GM21576 (cell line): ENCODE measurements around the gene EVI5.
"Not testable (repeated sequence)": the region's sequence is repeated elsewhere in the genome, so short reads cannot be mapped to it uniquely, and the experiment has no call there.

Experiments used
- ATAC-seq: cut with Tn5 transposase; IDR thresholded peaks from one replicate; pipeline ENCODE4 v1.9.1; 2021; ENCODE audit warnings: mild to moderate bottlenecking, moderate library complexity; ENCODE audit not compliant: unreplicated experiment

Gene EVI5

DNA sequence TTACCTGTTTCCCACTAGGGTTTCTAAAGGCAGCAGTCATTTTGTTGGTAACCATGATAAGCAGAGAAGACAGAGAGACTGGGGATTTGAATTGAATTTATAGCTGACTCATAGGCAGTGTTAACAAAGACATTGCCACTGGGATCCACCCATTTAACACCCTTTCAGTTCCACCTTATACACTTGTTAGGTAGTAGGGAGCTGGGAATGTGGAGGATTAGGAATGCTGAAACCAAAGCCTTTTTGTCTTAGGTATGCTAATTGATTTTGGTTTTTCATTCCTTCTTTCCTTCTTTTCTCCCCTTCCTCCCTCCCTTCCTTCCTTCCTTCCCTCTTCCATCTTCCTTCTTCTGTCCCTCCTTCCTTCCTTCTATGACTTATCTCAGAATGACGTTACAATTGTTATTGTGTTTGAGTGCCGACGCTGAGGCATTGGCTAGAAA is 7.5 kb upstream of the EVI5 start:
- ATAC-seq, result no peak

DNA sequence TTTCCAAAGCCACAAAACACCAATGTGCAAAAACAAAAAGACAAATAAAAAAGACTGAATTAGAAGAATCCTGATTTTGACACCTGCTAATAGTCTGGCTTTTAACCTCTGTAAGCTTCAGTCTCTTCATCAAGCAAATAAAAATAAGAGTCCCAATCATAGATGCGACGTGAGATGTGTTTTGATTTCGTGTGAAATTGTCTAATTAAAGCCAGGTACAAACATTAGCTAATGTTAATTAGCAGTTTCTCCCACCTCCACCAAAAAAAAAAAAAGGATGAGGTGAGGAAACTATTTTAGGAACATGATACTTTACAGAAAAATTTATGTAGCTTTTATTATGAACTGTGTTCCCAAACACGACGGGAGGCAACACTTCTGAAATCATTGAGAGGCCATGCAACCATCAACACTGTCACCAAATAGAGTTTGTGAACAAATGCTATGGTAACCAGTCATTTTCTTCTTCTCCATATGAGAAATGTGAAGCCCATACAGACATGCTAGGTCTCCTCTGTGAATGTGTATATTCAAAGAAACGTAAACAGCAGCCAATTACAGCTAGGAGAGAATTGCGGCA is 6.7 kb upstream of the EVI5 start:
- ATAC-seq, result no peak

DNA sequence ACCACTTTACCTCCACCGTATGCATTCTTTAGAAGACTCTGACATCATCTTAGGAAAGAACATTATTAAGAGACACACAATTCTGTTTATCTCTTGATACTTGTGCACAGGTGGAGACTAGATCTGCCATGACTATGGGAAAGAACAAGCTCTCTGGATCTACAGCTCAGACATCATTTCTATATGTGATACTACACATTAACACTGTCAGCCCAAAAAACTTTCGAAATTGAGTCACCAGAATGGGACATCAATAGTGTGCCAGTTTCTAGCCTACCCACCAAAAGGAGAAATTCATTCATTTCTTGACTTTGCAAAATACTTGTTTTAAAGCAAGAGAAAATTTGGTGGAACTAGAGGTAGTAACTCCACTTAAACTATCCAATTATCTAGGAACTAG is 6.0 kb upstream of the EVI5 start:
- no peak for ATAC-seq

DNA sequence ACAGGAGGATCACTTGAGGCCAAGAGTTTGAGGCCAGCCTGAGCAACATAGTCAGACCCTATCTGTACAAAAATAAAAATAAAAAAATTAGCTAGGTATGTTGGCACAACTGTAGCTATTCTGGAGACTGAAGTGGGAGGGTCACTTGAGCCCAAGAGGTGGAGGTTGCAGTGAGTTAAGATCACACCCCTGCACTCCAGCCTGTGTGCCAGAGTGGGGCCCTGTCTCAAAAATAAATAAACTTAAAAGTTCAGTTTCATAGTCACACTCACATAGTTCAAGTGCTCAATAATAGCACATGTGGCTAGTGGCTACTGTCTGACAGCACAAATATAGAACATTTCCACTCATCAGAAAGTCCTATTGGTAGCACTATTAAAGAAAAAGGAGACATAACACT is 5.2 kb upstream of the EVI5 start:
- ATAC-seq, result no peak

DNA sequence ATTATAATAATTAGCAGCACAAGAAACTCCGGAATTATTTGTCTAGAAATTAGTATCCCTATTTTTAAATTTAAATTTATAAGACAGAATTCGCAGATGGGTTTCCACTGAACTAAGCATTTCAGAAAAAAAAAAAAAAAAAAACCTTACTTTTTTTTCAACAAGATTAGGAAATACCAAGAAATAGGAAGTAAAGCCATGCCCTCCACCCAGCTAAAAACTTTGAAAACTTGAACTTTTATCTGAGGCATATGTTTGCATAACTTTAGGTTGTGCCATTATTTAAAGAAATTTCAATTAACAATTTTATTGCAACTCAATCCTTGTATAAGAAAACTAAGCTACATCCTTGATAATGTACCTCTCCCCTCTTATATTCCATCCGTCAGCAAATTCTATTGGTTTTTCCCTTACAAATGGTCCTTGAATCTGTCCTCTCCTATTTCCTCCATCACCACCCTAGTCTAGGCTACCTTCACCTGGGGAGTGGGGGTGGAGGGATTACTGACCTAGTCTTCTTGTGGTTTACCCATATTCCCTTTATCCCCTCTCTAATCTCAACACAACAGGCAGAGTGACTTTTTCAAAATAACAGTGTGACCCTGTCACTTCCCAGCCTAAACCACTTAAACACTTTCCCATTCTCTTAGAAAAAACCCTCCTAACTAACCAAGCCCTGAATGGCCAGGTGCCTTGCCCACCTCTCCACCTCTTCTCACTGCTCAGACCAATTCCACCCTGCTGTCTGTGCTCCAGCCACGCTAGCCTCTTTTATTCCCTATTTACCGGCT is 1.4 kb upstream of the EVI5 start:
- no peak for ATAC-seq

DNA sequence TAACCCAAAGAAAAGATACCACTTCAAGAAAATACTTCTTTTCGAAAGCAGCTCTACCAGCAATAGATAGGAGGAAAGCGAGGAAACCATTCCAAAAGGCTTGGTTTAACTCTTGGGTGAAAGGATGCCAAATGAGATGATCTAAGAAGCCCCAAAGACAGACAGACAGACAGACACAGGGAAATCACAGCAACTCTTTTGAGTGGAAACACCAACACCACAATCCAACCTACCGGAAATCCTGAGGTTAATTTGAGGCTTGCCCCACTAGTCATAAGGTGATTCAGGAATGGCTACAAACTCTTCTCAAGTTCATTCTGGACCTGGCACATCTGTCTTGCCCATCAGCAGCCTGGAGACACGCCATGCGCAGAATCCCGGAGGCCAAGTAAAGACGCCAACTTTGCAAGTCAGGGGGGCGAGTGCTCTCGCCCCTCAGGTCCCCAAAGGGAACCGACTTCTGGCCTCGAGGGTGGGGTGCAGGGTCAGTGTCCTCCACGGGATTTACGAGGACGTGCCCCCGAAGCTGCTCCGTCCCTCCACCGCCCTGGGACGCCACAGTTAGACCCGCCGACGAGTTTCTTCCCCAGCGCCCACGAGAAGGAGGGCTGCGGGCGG is 778 bp downstream of the EVI5 start:
- ATAC-seq, result peak; percentile 2

DNA sequence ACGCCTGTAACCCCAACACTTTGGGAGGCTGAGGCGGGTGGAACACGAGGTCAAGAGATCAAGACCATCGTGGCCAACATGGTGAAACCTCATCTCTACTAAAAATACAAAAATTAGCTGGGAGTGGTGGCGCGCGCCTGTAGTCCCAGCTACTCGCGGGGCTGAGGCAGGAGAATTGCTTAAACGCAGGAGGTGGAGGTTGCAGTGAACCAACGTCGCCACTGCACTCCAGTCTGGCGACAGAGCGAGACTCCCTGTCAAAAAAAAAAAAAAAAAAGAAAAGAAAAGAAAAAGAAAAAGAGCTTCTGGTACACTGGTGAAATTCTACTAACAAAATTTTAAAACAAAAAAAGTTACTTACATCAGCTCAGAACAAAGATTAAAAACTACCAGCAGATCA is 1.4 kb downstream of the EVI5 start:
- ATAC-seq, result not testable (repeated sequence)

DNA sequence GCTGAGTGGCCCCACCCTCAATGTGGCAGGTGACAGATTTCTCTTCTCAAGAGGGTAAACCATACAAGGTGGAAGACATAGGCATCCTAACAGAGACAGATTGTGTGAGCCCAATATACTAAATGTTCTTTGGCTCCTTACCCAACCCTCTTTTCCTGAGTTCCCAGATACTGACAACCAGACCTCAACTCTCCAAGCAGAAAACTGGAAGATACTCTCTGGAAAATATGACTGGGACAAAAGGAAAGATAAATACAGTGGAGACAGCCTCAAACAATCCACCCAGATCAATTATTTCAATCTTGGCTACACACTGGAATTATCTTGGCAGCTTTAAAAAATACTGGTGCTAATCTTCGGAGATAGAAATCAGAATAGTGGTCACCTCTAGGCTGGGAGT is 6.5 kb downstream of the EVI5 start:
- ATAC-seq, result no peak

DNA sequence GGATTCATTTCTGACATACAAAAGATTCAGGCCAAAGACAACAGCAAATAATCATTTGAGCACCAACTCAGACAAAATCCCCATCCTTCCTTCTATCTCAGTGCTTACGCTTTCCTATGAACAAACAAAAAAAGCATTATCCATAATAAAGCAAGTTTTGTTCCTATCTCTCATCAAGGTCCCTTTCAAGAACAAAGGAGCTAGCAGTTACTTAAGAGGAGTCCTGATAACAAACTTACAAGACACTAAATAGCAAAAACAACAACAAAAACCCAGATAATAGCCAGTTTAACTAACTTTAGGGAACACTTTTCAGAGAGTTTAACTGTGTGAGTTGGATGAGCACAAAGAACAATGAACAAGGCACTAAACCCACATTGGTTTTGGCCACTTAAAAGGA is 10.5 kb downstream of the EVI5 start:
- ATAC-seq, result no peak

DNA sequence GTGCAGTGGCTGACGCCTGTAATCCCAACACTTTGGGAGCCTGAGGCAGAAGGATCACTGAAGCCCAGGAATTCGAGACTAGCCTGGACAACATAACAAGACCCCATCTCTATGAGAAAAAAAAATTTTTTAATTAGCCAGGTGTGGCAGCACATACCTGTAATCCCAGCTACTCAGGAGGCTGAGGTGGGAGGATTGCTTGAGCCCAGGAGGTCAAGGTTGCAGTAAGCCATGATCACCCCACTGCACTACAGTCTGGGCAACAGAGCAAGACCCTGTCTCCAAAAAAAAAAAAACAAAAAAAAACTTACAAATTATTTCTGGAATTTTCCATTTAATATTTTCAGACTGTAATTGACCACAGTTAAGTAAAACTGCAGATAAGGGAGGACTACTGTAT is 11.2 kb downstream of the EVI5 start:
- ATAC-seq, result not testable (repeated sequence)

DNA sequence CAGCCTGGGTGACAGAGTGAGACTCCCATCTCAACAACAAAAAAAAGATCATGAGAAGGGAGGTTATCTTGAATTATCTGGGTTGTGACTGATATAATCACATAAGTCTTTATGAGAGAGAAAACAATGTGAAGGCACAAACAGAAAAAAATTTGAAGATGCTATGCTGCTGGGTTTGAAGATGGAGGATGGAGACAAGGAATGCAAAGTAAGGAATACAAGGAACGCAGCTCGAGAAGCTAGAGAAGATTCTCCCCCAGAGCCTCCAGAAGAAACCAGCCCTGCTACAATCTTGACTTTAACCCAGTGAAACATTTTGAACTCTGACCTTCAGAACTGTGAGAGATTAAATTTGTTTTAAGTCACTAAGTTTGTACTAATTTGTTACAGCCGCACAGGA is 15.1 kb downstream of the EVI5 start:
- no peak for ATAC-seq

DNA sequence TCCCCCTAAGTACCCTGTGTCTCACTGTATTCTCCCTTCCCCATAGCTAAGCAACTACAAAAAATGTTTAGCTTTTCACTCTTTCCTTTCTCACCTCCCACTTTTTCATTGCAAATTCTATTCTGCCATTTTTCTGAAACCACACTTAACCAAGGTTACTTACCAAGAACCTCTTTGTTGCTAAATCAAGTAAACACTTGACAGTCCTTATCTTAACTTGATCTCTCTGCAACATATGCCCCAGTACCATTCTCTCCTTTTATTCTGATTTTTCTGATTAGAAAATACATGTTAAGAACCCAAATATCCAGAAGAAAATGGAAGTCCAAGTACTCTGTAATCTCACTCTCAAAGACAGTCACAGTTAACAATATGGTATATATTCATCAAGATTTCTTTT is 16.0 kb downstream of the EVI5 start:
- ATAC-seq, result no peak

DNA sequence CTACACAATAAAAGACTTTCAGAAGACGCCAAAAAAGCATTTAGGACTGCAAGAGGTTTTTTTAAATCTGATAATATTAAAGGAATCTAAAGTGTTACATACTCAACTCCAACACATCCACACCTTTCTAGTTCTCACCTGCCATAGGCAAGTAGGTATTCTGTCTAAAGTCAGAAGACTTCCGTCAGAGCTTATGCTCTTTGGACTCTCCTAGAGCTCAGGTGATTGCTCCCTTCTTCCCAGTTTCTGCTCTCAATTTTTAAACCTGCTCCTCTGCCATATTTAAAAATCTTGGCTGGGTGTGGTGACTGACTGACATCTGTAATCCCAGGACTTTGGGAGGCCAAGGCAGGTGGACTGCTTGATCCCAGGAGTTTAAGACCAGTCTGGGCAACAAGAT is 16.6 kb downstream of the EVI5 start:
- no peak for ATAC-seq

DNA sequence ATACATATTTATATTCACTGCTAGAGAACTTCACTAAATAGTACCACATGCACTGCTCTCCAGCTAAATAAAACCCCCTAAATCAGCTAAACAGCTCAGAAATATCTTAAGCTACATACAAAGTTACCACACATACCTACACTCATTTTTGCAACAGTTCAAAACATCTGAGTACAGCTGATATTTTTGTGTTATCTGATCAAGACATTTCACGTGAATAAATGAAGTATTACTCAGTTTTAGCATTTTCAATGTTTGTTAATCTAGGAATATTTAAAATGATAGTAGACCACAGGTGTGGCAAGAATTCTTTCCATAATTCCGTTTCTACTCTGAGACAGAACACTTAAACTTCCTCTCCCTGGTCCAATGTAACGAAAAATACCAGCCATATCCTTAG is 20.8 kb downstream of the EVI5 start:
- ATAC-seq, result no peak

DNA sequence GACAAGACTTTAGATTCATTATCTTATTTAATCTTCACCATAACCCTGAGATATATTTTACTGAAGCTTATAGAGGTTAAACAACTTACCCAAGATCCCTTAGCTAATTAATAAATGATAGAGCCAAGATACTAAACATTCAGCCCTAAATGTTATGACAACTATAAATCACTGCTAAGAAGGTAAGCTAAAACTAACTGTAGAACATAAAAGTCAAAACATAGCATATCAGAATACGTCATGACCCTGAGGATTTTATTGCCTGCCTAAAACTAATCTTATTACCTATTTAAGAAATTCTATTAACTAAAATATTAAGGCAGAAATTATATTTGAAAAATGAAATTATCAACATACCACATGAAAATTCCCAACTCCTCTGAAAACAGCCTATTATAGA is 22.6 kb downstream of the EVI5 start:
- ATAC-seq, result no peak

DNA sequence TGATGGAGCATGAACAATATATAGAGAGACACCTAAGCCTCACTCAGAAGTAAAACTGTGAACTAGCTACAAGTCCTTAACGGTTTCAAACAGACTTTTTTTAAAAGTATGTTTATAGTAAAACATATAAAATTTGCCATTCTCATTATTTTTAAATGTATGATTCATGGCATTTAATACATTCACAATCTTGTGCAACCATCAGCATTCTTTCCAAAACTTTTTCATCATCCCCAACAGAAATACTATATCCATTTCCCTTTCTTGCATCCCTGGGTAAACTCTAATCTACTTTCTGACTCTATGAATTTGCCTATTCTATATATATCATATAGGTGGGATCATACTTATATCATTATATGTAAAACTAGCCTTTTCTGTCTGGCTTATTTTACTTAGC is 25.5 kb downstream of the EVI5 start:
- ATAC-seq, result no peak

DNA sequence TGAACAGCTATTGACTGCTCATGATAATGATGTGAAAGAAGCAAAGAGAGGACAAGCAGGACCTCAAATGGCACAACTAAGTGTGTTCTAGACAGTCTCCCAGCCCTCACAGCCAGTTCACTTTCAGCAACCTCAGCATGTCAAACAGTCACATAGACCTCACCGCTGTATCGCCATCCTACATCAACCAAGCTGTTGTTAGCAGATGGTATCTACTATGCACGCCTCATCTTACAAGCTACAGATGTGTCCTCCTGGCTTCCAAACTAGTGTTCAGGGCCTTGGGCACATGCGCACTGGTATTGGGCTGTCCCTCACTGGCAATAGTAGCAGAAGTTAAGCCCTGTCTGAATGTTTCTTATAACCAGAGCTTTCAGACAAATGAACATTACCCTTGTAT is 28.4 kb downstream of the EVI5 start:
- ATAC-seq, result no peak

DNA sequence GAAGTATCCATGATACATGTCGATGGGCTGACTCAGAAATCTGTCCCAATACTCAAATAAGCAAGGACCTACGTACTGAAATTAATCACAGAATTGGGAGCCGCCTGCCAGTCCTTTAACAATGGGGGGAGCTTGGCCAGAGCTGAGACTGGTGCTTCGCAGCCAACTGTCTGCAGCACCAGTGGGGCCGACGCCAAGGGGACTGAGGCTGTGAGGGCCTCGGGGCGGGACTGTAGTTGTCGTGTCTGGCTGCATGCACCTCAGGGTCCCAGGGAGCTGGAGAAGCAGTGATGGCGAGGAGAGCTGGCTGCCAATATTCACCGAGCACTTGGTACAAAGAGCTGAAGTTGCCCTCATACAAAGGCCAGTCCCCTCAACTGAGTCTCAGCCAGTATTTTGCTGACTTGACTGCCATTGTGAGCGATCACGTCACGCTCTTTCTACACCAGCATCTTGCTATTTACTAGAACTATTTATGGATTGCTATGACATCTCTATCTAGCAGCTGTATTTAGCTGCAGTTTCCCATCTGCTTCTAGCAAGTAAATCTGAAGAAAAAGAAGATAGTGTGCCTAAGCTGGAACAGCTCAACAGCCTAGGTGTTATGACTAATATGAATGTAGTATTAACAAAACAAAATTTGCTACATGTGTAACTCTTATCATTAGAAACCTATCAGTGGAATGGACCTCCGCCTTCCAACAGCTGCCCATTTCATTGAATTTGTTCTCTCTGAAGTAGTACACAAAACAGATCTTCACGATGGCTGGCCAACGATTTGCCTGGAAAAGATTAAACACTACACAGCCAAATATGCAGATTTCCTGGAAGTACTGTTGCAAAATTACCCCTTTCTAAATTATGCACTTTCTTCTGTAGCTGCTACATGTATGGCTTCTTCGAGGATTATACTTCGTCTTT is 29.1 kb downstream of the EVI5 start:
- no peak for ATAC-seq

DNA sequence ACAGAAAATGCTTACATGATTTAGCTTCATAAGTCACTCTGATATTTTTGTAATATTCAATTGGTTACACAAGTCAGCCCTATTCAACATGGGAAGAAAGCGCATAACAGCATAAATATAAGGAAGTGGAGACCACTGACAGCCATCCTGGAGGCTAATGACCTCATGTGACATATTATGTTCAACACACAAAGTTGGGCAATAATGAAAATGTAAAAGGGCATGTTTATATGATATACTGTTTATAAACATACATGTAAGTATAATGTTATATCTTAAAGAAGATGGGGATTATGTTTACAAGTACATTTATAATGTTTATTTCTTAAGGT is 30.2 kb downstream of the EVI5 start:
- ATAC-seq, result no peak

DNA sequence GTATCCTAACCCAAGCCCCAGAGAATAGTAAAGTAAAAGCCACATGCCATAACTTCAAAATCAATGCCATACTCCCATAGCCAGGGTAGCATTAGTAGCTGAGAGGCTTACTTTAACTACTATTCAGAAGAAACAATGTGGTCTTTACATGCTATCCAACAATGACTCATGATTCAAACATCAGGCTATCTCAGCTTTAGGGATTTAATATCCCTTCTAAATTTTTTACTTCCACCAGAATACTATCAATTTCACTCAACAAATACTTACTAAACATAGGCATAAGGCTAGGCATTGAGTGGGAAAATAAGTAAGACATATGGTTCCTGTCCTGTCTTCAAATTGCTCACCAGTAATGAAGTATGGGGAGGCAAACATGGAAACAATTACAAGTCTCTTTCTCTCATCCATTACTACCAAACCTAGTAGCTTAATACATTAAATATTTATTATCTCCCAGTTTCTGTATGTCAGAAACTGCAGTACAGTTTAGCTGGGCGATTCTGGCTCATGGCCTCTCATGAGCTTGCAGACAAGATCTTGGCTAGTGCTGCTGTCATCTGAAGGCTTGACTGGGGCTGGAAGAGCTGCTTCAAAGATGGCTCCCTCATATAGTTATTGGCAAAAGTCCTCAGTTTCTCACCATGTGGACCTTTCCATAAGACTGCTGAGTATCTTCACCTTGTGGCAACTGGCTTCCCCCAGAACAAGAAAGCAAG is 30.7 kb downstream of the EVI5 start:
- no peak for ATAC-seq

DNA sequence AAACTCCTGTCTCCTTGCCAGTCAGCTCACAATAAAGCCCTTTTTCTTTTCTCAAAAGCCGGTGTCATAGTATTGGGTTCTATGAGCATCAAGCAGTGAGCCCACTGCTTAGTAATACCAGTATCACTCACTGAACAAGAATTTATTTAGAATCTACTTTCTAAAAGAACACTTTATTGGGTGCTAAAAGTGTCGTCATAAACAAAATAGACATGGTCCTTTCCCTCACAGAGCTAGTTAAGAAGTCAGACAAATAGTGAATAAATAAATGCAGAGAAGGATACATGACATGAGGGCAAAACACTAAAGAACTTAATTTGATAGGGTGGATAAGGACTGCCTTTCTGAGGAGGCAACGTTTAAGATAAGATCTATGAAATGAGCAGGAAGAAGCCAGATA is 32.2 kb downstream of the EVI5 start:
- ATAC-seq, result no peak
